ENCODE data around the gene TEX30.
"Not testable (repeated sequence)": the region's sequence is repeated elsewhere in the genome, so short reads cannot be mapped to it uniquely, and the experiment has no call there.

Gene TEX30

GRCh38 chr13:102800145-102801041 is 26.8 kb upstream of the TEX30 start:
- Histone ChIP-seq H3K36me3 (ENCODE audit: control insufficient read depth, insufficient read depth, low read length, severe bottlenecking) (no peaks in the 10 kb centered on the region), H3K9me3 (ENCODE audit: control insufficient read depth, low read length) (no peaks in the 10 kb centered on the region), H3K9ac (ENCODE audit: low read length) (peak overlapping the region; percentile 92), H3K4me3 (ENCODE audit: low read length) (peak overlapping the region; percentile 93), H3K4me1 (ENCODE audit: control insufficient read depth, insufficient read depth, low read length) (peaks cover 20% of the 10 kb centered on the region), H3K27me3 (replicated peaks; ENCODE audit: control insufficient read depth, insufficient read depth, low read length) (no peaks in the 10 kb centered on the region)
- DNase-seq (ENCODE audit: low read depth) = peak; percentile 92

GRCh38 chr13:102799426-102800144 is 26.0 kb upstream of the TEX30 start:
- H3K27me3 ChIP-seq (replicated peaks; ENCODE audit: control insufficient read depth, insufficient read depth, low read length) = no peaks in the 10 kb centered on the region
- H3K36me3 ChIP-seq (ENCODE audit: control insufficient read depth, insufficient read depth, low read length, severe bottlenecking) = no peaks in the 10 kb centered on the region
- H3K9ac ChIP-seq (ENCODE audit: low read length) = peak overlapping the region; percentile 92
- no peaks in the 10 kb centered on the region for H3K9me3 ChIP-seq (ENCODE audit: control insufficient read depth, low read length)
- H3K4me3 ChIP-seq (ENCODE audit: low read length) = peak overlapping the region; percentile 93
- H3K4me1 ChIP-seq (ENCODE audit: control insufficient read depth, insufficient read depth, low read length) = peaks cover 20% of the 10 kb centered on the region
- DNase-seq (ENCODE audit: low read depth) = peak; percentile 55

GRCh38 chr13:102798581-102799425 is 25.2 kb upstream of the TEX30 start, which contains the start of the genes BIVM and POGLUT2:
TSS of gene BIVM (plus strand) at chr13:102799119. CDS start at chr13:102807268, 8,149 bp downstream.
TSS of gene POGLUT2 (minus strand) at chr13:102798976. CDS start at chr13:102798670, 306 bp downstream.
- H3K4me3 ChIP-seq (ENCODE audit: low read length) = peak within 1 kb of the TSS; percentile 93
- peaks cover 20% of the 10 kb centered on the region for H3K4me1 ChIP-seq (ENCODE audit: control insufficient read depth, insufficient read depth, low read length)
- peak within 1 kb of the TSS; percentile 92 for H3K9ac ChIP-seq (ENCODE audit: low read length)
- H3K36me3 ChIP-seq (ENCODE audit: control insufficient read depth, insufficient read depth, low read length, severe bottlenecking) = no peaks in the 10 kb centered on the region
- DNase-seq (ENCODE audit: low read depth) = peak; percentile 96
- no peaks in the 10 kb centered on the region for H3K9me3 ChIP-seq (ENCODE audit: control insufficient read depth, low read length)
- no peaks in the 10 kb centered on the region for H3K27me3 ChIP-seq (replicated peaks; ENCODE audit: control insufficient read depth, insufficient read depth, low read length)

GRCh38 chr13:102793611-102794355 is 20.2 kb upstream of the TEX30 start:
- no peak for DNase-seq (ENCODE audit: low read depth)
- no peaks in the 10 kb centered on the region for H3K9me3 ChIP-seq (ENCODE audit: control insufficient read depth, low read length)
- peaks cover 5% of the 10 kb centered on the region for H3K4me1 ChIP-seq (ENCODE audit: control insufficient read depth, insufficient read depth, low read length)
- no peak overlapping the region for H3K4me3 ChIP-seq (ENCODE audit: low read length)
- H3K27me3 ChIP-seq (replicated peaks; ENCODE audit: control insufficient read depth, insufficient read depth, low read length) = no peaks in the 10 kb centered on the region
- H3K9ac ChIP-seq (ENCODE audit: low read length) = no peak overlapping the region
- H3K36me3 ChIP-seq (ENCODE audit: control insufficient read depth, insufficient read depth, low read length, severe bottlenecking) = peaks cover 7% of the 10 kb centered on the region

GRCh38 chr13:102792396-102792795 is 18.8 kb upstream of the TEX30 start:
- no peak for DNase-seq (ENCODE audit: low read depth)
- H3K4me1 ChIP-seq (ENCODE audit: control insufficient read depth, insufficient read depth, low read length) = no peaks in the 10 kb centered on the region
- H3K36me3 ChIP-seq (ENCODE audit: control insufficient read depth, insufficient read depth, low read length, severe bottlenecking) = peaks cover 11% of the 10 kb centered on the region
- no peaks in the 10 kb centered on the region for H3K9me3 ChIP-seq (ENCODE audit: control insufficient read depth, low read length)
- H3K9ac ChIP-seq (ENCODE audit: low read length) = no peak overlapping the region
- no peaks in the 10 kb centered on the region for H3K27me3 ChIP-seq (replicated peaks; ENCODE audit: control insufficient read depth, insufficient read depth, low read length)
- H3K4me3 ChIP-seq (ENCODE audit: low read length) = no peak overlapping the region

- H3K9ac ChIP-seq (ENCODE audit: low read length) = no peak overlapping the region
- no peaks in the 10 kb centered on the region for H3K27me3 ChIP-seq (replicated peaks; ENCODE audit: control insufficient read depth, insufficient read depth, low read length)
- H3K36me3 ChIP-seq (ENCODE audit: control insufficient read depth, insufficient read depth, low read length, severe bottlenecking) = peaks cover 11% of the 10 kb centered on the region
- DNase-seq (ENCODE audit: low read depth) = no peak
- no peak overlapping the region for H3K4me3 ChIP-seq (ENCODE audit: low read length)
- no peaks in the 10 kb centered on the region for H3K9me3 ChIP-seq (ENCODE audit: control insufficient read depth, low read length)
- no peaks in the 10 kb centered on the region for H3K4me1 ChIP-seq (ENCODE audit: control insufficient read depth, insufficient read depth, low read length)
Measured at GRCh38 chr13:102788683-102789082, 15.1 kb upstream of the TEX30 start.

GRCh38 chr13:102784483-102784882 is 10.9 kb upstream of the TEX30 start:
- Histone ChIP-seq H3K36me3 (ENCODE audit: control insufficient read depth, insufficient read depth, low read length, severe bottlenecking) (peaks cover 4% of the 10 kb centered on the region), H3K4me3 (ENCODE audit: low read length) (no peak overlapping the region), H3K4me1 (ENCODE audit: control insufficient read depth, insufficient read depth, low read length) (no peaks in the 10 kb centered on the region), H3K27me3 (replicated peaks; ENCODE audit: control insufficient read depth, insufficient read depth, low read length) (no peaks in the 10 kb centered on the region), H3K9ac (ENCODE audit: low read length) (no peak overlapping the region), H3K9me3 (ENCODE audit: control insufficient read depth, low read length) (no peaks in the 10 kb centered on the region)
- DNase-seq (ENCODE audit: low read depth) = no peak

- no peak for DNase-seq (ENCODE audit: low read depth)
- Histone ChIP-seq H3K36me3 (ENCODE audit: control insufficient read depth, insufficient read depth, low read length, severe bottlenecking) (no peaks in the 10 kb centered on the region), H3K4me3 (ENCODE audit: low read length) (no peak overlapping the region), H3K9ac (ENCODE audit: low read length) (no peak overlapping the region), H3K9me3 (ENCODE audit: control insufficient read depth, low read length) (no peaks in the 10 kb centered on the region), H3K4me1 (ENCODE audit: control insufficient read depth, insufficient read depth, low read length) (no peaks in the 10 kb centered on the region), H3K27me3 (replicated peaks; ENCODE audit: control insufficient read depth, insufficient read depth, low read length) (no peaks in the 10 kb centered on the region)
Measured at GRCh38 chr13:102781591-102781990, 8.0 kb upstream of the TEX30 start.

- not testable (repeated sequence) for H3K9ac ChIP-seq (ENCODE audit: low read length); DNase-seq (ENCODE audit: low read depth); H3K27me3 ChIP-seq (replicated peaks; ENCODE audit: control insufficient read depth, insufficient read depth, low read length); H3K36me3 ChIP-seq (ENCODE audit: control insufficient read depth, insufficient read depth, low read length, severe bottlenecking); H3K4me3 ChIP-seq (ENCODE audit: low read length); H3K9me3 ChIP-seq (ENCODE audit: control insufficient read depth, low read length); H3K4me1 ChIP-seq (ENCODE audit: control insufficient read depth, insufficient read depth, low read length)
Measured at GRCh38 chr13:102780656-102781055, 7.1 kb upstream of the TEX30 start.

- Histone ChIP-seq H3K9ac (ENCODE audit: low read length) (no peak overlapping the region), H3K36me3 (ENCODE audit: control insufficient read depth, insufficient read depth, low read length, severe bottlenecking) (no peaks in the 10 kb centered on the region), H3K27me3 (replicated peaks; ENCODE audit: control insufficient read depth, insufficient read depth, low read length) (no peaks in the 10 kb centered on the region), H3K4me1 (ENCODE audit: control insufficient read depth, insufficient read depth, low read length) (no peaks in the 10 kb centered on the region), H3K9me3 (ENCODE audit: control insufficient read depth, low read length) (no peaks in the 10 kb centered on the region), H3K4me3 (ENCODE audit: low read length) (no peak overlapping the region)
- DNase-seq (ENCODE audit: low read depth) = no peak
Measured at GRCh38 chr13:102779436-102780159, 6.0 kb upstream of the TEX30 start.
